Fibroblast of lung (primary cell): ENCODE measurements around the gene FAM81B. TPM values are rescaled to one million over a fixed set of nuclear protein-coding genes. Genes with fewer than 3 reads are reported as not detected.
A peak's percentile ranks its signal among the peaks of the same experiment; 100 is the strongest.
"Not testable (repeated sequence)": the region's sequence is repeated elsewhere in the genome, so short reads cannot be mapped to it uniquely, and the experiment has no call there.

ENCODE experiments used
- DNase-seq, 2 donors: peaks; one replicate each; pipeline versions ENCODE4 v3.0.0 to v3.0.0-alpha.2; 2010; ENCODE audit warnings: low read depth in 2 of 2
- H2AFZ ChIP-seq: 2 replicates; pipeline ENCODE4 v1.5.1; 2012; ENCODE audit warnings: low read length, control low read depth, inconsistent platforms
- H3K27ac ChIP-seq: 2 replicates; pipeline ENCODE4 v1.5.1; 2011; ENCODE audit warnings: low read length, control low read depth; ENCODE audit not compliant: insufficient read depth
- H3K27me3 ChIP-seq: 2 replicates; pipeline ENCODE4 v1.5.1; 2011; ENCODE audit warnings: mild to moderate bottlenecking, low read length; ENCODE audit not compliant: control insufficient read depth, insufficient read depth
- H3K36me3 ChIP-seq: 2 replicates; pipeline ENCODE4 v1.5.1; 2011; ENCODE audit warnings: low read length; ENCODE audit not compliant: control insufficient read depth, insufficient read depth
- H3K4me1 ChIP-seq: 2 replicates; pipeline ENCODE4 v1.5.1; 2011; ENCODE audit warnings: low read length; ENCODE audit not compliant: control insufficient read depth, insufficient read depth; ENCODE audit errors: extremely low read depth
- H3K4me2 ChIP-seq: 2 replicates; pipeline ENCODE4 v1.5.1; 2011; ENCODE audit warnings: low read length, control low read depth; ENCODE audit not compliant: insufficient read depth; ENCODE audit errors: extremely low read depth
- H3K4me3 ChIP-seq, 4 experiments: fragments of 200-600 bp in 1 of 4; sonication (generic) in 1 of 4; replicated peaks in 1 of 4; 2 replicates each; pipeline ENCODE4 v1.5.1; 2011 to 2016; ENCODE audit warnings: low read length in 4 of 4, low read depth in 3 of 4, mild to moderate bottlenecking in 3 of 4, control low read depth in 2 of 4, inconsistent platforms in 1 of 4, mixed read lengths in 1 of 4; ENCODE audit not compliant: insufficient read depth in 1 of 4; ENCODE audit errors: control extremely low read depth in 1 of 4
- H3K79me2 ChIP-seq: 2 replicates; pipeline ENCODE4 v1.5.1; 2012; ENCODE audit warnings: mild to moderate bottlenecking, low read length, inconsistent platforms; ENCODE audit not compliant: control insufficient read depth, insufficient read depth
- H3K9ac ChIP-seq: 2 replicates; pipeline ENCODE4 v1.5.1; 2011; ENCODE audit warnings: mild to moderate bottlenecking, low read length, control low read depth; ENCODE audit not compliant: insufficient read depth
- H3K9me3 ChIP-seq: 2 replicates; pipeline ENCODE4 v1.5.1; 2012; ENCODE audit warnings: low read depth, low read length; ENCODE audit not compliant: control insufficient read depth, insufficient read depth
- H4K20me1 ChIP-seq: 2 replicates; pipeline ENCODE4 v1.5.1; 2011; ENCODE audit warnings: low read length; ENCODE audit not compliant: control insufficient read depth, insufficient read depth; ENCODE audit errors: extremely low read depth
- EZH2 ChIP-seq: IDR thresholded peaks from 2 replicates; pipeline ENCODE4 v1.5.1; 2012; ENCODE audit warnings: low read length, control low read depth, mild to moderate bottlenecking; ENCODE audit errors: missing control alignments
- polyA minus RNA-seq: library from RNA; depleted of rRNA, polyadenylated mRNA; stranded (reverse); fragments of >200 nt; gene quantifications from 2 replicates; pipeline ENCODE4 v1.2.3, GENCODE V29; 2011; ENCODE audit warnings: low replicate concordance
- polyA plus RNA-seq, 2 donors: library from polyadenylated mRNA; depleted of rRNA in 1 of 2; stranded (reverse) in 1 of 2; unstranded in 1 of 2; fragments of >200 nt; gene quantifications; 2 replicates each; pipeline ENCODE4 v1.2.1, GENCODE V29; 2011 to 2012; ENCODE audit warnings: missing spikeins in 1 of 2
- total RNA-seq: library from RNA; depleted of rRNA; stranded (reverse); fragments of >200 nt; gene quantifications from 2 replicates; pipeline ENCODE4 v1.2.1, GENCODE V29; 2014
- TF ChIP-seq, protein P1 (sequence below), 2 donors: IDR thresholded peaks in 1 of 2; conservative IDR thresholded peaks in 1 of 2; 1 replicate in 1 of 2; 2 replicates in 1 of 2; pipeline ENCODE4 v1.5.1; 2011 to 2012; ENCODE audit warnings: low read length in 2 of 2, control low read depth in 1 of 2, inconsistent platforms in 1 of 2, low read depth in 1 of 2, mild to moderate bottlenecking in 1 of 2

The FAM81B gene, protein sequence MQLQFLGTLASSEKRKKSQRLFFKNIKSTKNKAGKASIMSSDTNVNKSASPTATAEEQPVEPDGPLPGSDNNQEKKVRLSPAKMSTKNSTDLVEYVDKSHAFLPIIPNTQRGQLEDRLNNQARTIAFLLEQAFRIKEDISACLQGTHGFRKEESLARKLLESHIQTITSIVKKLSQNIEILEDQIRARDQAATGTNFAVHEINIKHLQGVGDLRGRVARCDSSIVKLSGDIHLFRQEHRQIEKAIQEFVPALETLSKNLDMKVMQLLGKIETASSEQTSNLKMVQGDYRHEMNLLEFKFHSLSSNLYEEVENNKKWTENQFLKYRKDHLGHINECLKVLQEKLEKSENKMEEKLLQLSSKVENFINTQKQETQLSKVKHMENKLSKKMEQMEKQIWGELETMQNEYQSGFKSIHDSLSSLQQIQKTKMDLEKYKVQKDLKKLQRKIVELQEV
- total RNA-seq, result not detected in 2 replicates
- not detected in 2 replicates for polyA plus RNA-seq
- not detected in 2 replicates for polyA plus RNA-seq (2012)
- not detected in 2 replicates for polyA minus RNA-seq

DNA sequence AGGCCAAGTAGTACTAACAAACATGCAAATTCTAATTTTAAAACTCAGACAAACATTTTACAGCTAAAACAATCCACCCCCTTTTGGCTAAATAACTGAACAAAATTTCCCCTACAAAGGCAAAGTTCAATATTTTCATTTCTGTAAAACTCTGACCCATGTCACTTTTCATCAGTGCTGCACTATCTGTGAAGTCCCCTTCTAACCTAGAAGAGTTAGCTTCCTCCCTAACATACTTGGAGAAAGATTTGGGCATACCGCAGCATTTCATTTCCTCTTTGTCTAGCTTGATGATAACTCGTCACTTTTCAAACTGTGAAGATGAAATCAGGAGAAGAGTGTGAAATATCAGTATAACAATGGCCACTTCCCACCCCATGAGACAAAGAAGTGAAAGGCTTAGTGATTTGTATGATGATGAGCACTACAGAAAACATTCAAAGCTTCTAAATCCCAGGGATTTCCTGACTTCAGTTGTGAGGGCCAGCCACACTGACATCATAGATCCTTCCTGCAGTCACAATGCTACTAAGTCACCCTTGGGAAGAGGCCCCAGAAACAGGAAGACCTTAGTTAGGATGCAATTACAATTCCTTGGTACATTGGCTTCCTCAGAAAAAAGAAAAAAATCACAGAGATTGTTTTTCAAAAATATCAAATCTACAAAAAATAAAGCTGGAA lies at the start of gene FAM81B:
Gene FAM81B, plus strand, starts transcription at position 555 of the 681 bp plus-strand sequence. Its CDS starts 24 bp downstream, at position 579.
- Histone ChIP-seq H3K4me3 (no peak within 1 kb of the TSS), H3K27ac (no peak within 1 kb of the TSS), H4K20me1 (no peaks in the 10 kb centered on the region), H3K9me3 (no peaks in the 10 kb centered on the region), H3K27me3 (no peaks in the 10 kb centered on the region), H3K9ac (no peak within 1 kb of the TSS), H3K4me2 (no peak within 1 kb of the TSS), H3K36me3 (no peaks in the 10 kb centered on the region), H3K79me2 (no peaks in the 10 kb centered on the region), H3K4me1 (no peaks in the 10 kb centered on the region), H2AFZ (no peak within 1 kb of the TSS)
- peak in 1 of 2 donors; percentile 22 for DNase-seq
- TF ChIP-seq, protein P1, sequence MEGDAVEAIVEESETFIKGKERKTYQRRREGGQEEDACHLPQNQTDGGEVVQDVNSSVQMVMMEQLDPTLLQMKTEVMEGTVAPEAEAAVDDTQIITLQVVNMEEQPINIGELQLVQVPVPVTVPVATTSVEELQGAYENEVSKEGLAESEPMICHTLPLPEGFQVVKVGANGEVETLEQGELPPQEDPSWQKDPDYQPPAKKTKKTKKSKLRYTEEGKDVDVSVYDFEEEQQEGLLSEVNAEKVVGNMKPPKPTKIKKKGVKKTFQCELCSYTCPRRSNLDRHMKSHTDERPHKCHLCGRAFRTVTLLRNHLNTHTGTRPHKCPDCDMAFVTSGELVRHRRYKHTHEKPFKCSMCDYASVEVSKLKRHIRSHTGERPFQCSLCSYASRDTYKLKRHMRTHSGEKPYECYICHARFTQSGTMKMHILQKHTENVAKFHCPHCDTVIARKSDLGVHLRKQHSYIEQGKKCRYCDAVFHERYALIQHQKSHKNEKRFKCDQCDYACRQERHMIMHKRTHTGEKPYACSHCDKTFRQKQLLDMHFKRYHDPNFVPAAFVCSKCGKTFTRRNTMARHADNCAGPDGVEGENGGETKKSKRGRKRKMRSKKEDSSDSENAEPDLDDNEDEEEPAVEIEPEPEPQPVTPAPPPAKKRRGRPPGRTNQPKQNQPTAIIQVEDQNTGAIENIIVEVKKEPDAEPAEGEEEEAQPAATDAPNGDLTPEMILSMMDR (conservative IDR thresholded peaks at IDR 0.05 in 1 of 2, IDR thresholded peaks at IDR 0.05 in 1 of 2; ENCODE audit: low read depth in 1 of 2, low read length in 2 of 2), result no peak
- TF ChIP-seq EZH2, result no peak

DNA sequence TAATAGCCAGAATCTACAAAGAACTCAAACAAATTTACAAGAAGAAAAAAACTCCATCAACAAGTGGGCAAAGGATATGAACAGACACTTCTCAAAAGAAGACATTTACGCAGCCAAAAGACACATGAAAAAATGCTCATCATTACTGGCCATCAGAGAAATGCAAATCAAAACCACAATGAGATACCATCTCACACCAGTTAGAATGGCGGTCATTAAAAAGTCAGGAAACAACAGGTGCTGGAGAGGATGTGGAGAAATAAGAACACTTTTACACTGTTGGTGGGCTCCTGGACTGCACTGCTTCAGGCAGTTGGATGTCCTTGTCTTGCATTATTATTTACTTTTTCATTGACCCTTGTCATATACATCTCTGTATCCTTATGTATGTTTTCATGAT lies 49.7 kb upstream of the FAM81B start:
- H3K27ac ChIP-seq, H3K9ac ChIP-seq, H3K4me2 ChIP-seq, H3K36me3 ChIP-seq, DNase-seq, H4K20me1 ChIP-seq, H3K9me3 ChIP-seq, H3K27me3 ChIP-seq, H2AFZ ChIP-seq, H3K79me2 ChIP-seq, H3K4me3 ChIP-seq, H3K4me1 ChIP-seq: not testable (repeated sequence)

DNA sequence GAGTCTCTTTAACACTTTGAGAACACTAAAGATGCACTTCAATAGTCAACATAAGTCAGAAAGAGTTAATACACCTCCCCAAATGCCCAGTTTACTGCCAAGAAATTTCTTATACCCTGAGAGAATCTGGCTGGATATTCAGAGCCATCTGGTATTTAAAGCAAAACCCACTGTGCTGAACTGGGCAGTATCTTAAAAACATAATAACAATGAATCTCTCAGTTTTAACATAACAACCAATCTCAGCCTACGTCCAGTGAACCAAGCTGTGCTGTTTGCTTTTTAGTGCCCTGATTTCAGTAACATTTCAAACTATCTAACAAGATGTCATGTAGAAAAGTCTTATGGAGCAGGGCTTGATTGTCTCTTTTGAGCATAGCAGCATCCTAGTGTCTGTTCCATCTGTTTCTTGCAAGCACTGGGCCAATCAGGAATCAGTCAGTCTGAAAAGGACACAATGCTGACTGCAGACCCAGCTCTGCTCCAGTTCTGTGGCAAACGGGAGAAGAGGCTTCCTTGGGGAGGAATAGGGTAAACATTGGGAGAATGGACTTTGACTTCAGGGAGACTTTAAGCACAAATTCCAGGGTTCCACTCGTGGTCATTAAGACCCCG lies 43.6 kb upstream of the FAM81B start:
- no peaks in the 10 kb centered on the region for H3K4me1 ChIP-seq
- no peaks in the 10 kb centered on the region for H3K36me3 ChIP-seq
- H3K9me3 ChIP-seq, result no peaks in the 10 kb centered on the region
- H3K27ac ChIP-seq, result no peak overlapping the region
- TF ChIP-seq, protein P1 (conservative IDR thresholded peaks at IDR 0.05 in 1 of 2, IDR thresholded peaks at IDR 0.05 in 1 of 2; ENCODE audit: low read depth in 1 of 2, low read length in 2 of 2), result no peak
- no peak for TF ChIP-seq EZH2
- H2AFZ ChIP-seq, result no peak overlapping the region
- no peak overlapping the region for H3K4me3 ChIP-seq
- no peak overlapping the region for H3K9ac ChIP-seq
- DNase-seq, result no peak
- H3K79me2 ChIP-seq, result no peaks in the 10 kb centered on the region
- H3K4me2 ChIP-seq, result no peak overlapping the region
- no peaks in the 10 kb centered on the region for H3K27me3 ChIP-seq
- H4K20me1 ChIP-seq, result no peaks in the 10 kb centered on the region
